DMS79 (cell line): ENCODE measurements around the gene CSNK1A1.
"Not testable (repeated sequence)": the region's sequence is repeated elsewhere in the genome, so short reads cannot be mapped to it uniquely, and the experiment has no call there.

Source experiments
- DNase-seq: peaks from one replicate; lab custom pipeline; 2025; lab: John Stamatoyannopoulos, UW

CSNK1A1 gene

GRCh38 chr5:149490599-149491485 is 60.4 kb downstream of the CSNK1A1 start:
- no peak for DNase-seq

- DNase-seq, result no peak
These were observed 61.6 kb downstream of the CSNK1A1 start for GRCh38 chr5:149489605-149490037.

- DNase-seq, result no peak
These were observed 62.5 kb downstream of the CSNK1A1 start for GRCh38 chr5:149488645-149489306.

- no peak for DNase-seq
These were observed 63.6 kb downstream of the CSNK1A1 start for GRCh38 chr5:149487672-149488071.

- DNase-seq, result no peak
These were observed 64.3 kb downstream of the CSNK1A1 start for GRCh38 chr5:149486726-149487635.

GRCh38 chr5:149485655-149486615 is 65.3 kb downstream of the CSNK1A1 start:
- peak; percentile 26 for DNase-seq

- DNase-seq, result no peak
These were observed 69.8 kb downstream of the CSNK1A1 start for GRCh38 chr5:149481485-149481884.

- DNase-seq, result no peak
These were observed 72.5 kb downstream of the CSNK1A1 start for GRCh38 chr5:149478761-149479160.

- no peak for DNase-seq
These were observed 75.5 kb downstream of the CSNK1A1 start for GRCh38 chr5:149475777-149476176.

- DNase-seq, result no peak
These were observed 77.0 kb downstream of the CSNK1A1 start for GRCh38 chr5:149474198-149474597.

GRCh38 chr5:149473441-149473840 is 77.8 kb downstream of the CSNK1A1 start:
- DNase-seq, result no peak

GRCh38 chr5:149472399-149472798 is 78.8 kb downstream of the CSNK1A1 start:
- no peak for DNase-seq

GRCh38 chr5:149471406-149472183 is 79.6 kb downstream of the CSNK1A1 start:
- no peak for DNase-seq

GRCh38 chr5:149470942-149471341 is 80.3 kb downstream of the CSNK1A1 start:
- no peak for DNase-seq

GRCh38 chr5:149466457-149466972 is 84.7 kb downstream of the CSNK1A1 start:
- no peak for DNase-seq

GRCh38 chr5:149464796-149465489 is 86.3 kb downstream of the CSNK1A1 start:
- DNase-seq, result no peak

GRCh38 chr5:149461907-149462306 is 89.3 kb downstream of the CSNK1A1 start:
- not testable (repeated sequence) for DNase-seq

GRCh38 chr5:149459891-149460290 is 91.3 kb downstream of the CSNK1A1 start:
- DNase-seq, result no peak

- no peak for DNase-seq
These were observed 93.9 kb downstream of the CSNK1A1 start for GRCh38 chr5:149457393-149457763.
